HG03280 (cell line): ENCODE data around the gene RABGGTB.
"Not testable (repeated sequence)": the region's sequence is repeated elsewhere in the genome, so short reads cannot be mapped to it uniquely, and the experiment has no call there.

Source experiments
- ATAC-seq: cut with Tn5 transposase; IDR thresholded peaks from one replicate; pipeline ENCODE4 v1.9.1; 2021; ENCODE audit warnings: mild to moderate bottlenecking, moderate library complexity; ENCODE audit not compliant: unreplicated experiment

RABGGTB gene

GRCh38 chr1:75795703-75796193 is 9.7 kb downstream of the RABGGTB start:
- no peak for ATAC-seq

GRCh38 chr1:75796376-75797272 is 10.6 kb downstream of the RABGGTB start, which contains the start of gene MSH4:
Gene MSH4 (plus strand): TSS chr1:75796882. CDS start chr1:75796986, 104 bp downstream.
- no peak for ATAC-seq

- ATAC-seq, result no peak
Measured at GRCh38 chr1:75797273-75797588, 11.2 kb downstream of the RABGGTB start.

DNA sequence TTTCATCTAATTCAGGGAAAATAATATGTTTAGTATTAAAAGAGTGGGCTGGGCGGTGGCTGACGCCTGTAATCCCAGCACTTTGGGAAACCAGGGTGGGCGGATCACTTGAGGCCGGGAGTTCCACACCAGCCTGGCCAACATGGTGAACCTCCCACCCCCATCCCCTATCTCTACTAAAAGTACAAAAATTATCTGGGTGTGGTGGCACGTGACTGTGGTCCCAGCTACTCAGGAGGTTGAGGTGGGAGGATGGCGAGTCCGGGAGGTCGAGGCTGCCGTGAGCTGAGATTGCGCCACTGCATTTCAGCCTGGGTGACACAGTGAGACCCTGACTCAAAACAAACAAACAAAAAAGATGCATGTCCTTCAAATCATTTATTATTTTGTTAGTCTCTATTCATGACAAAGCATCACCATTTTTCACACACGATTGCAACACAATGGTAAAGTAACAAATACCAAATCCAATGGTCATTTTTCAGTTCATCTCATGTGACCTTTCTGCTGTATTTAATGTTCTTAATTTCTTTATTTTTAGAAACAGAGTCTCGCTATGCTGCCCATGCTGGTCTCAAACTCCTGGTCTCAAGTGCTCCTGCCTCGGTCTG is 11.7 kb downstream of the RABGGTB start:
- no peak for ATAC-seq

- ATAC-seq, result not testable (repeated sequence)
Measured at GRCh38 chr1:75801480-75801879, 15.4 kb downstream of the RABGGTB start.

DNA sequence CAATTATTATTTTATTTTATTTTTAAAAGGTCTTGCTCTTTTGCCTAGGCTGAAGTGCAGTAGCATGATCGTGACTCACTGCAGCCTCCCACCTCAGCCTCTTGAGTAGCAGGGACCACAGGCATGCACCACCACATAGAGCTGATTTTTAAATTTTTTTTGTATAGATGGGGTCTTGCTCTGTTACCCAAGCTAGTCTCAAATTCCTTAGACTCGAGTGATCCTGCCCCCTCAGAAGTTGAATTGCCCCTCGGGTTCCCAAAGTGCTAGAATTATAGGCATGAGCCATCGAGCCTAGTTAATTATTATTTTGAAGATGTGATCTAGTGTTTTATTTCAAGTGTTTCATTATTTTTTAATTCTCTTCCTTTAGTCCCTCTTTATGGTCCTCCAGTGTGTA is 22.9 kb downstream of the RABGGTB start:
- no peak for ATAC-seq

GRCh38 chr1:75810113-75810512 is 24.1 kb downstream of the RABGGTB start:
- not testable (repeated sequence) for ATAC-seq

DNA sequence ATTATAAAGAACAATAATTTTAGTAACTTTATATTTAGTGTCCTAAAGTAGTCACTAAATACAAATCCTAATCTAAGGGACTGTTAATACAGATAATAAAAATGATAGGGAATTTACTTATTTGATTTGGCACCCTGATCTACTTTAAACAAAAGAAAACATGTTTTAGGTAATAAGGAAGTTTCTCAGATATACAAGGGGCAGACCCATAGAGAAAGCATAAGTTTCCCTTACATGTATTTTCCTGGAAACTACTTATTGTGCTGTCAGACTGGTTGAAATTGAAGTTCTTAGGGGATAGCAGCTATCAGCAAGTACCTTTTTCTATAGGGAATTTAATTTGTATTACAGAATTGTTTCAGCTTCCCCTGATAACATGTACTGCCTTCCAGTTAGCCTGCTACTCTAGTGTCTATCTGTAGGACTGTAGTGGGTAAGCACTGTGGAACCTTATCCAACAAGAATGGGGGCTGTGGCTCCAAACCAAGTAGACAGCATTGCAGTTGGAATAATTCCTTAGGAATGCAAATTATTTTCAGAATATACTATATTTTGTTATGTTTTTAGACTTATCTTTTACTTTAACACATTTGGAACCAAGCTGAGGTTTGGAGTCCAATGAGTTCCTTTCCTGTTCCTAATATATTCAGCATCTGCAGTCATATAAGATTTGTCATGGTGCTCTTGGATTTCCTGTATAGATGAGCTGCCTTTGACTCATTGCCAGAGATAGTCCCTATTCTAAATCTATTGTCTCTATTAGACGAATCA is 25.3 kb downstream of the RABGGTB start:
- ATAC-seq, result no peak

- ATAC-seq, result no peak
Measured at GRCh38 chr1:75812065-75812464, 26.0 kb downstream of the RABGGTB start.

DNA sequence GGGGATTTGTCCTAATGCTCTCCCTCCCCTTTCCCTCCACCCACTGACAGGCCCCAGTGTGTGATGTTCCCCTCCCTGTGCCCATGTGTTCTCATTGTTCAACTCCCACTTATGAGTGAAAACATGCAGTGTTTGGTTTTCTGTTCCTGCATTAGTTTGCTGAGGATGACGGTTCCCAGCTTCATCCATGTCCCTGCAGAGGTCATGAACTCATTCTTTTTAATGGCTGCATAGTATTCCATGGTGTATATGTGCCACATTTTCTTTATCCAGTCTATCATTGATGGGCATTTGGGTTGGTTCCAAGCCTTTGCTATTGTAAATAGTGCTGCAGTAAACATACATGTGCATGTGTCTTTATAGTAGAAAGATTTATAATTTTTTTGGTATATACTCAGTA is 37.5 kb downstream of the RABGGTB start:
- not testable (repeated sequence) for ATAC-seq

DNA sequence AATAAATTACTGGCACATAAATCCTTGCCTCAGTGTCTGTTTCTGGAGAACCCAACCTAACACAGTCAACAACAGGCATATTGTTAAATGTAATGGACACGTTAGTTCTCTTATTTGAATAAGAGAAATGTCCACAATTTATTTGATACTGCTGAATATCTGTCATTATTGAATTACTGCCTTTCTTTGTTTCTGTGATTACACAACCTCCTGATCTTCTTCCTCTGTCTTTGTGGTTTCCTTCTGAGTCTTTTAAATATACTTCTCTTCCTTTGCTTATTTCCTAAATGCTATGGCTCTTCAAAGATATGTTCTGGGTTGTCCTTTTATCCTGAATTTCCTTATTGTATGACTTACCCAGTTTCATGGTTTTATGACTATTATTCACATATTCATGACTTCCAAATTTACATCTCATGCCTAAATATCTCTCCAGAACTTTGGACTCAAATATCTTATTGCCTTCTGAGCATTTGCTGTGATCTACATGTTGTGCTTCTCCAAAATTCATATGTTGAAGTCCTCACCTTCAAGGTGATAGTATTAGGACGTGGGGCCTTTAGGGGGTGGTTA is 50.6 kb downstream of the RABGGTB start:
- no peak for ATAC-seq

- no peak for ATAC-seq
Measured at GRCh38 chr1:75838079-75838478, 52.0 kb downstream of the RABGGTB start.

- ATAC-seq, result no peak
Measured at GRCh38 chr1:75841421-75841820, 55.4 kb downstream of the RABGGTB start.
